HepG2 (cell line): ENCODE data around the gene SUPV3L1. TPM values are rescaled to one million over a fixed set of nuclear protein-coding genes. Genes with fewer than 3 reads are reported as not detected.

Source experiments
- ATF7 ChIP-seq, 2 experiments: fragments of 450-650 bp in 1 of 2; sonication (generic) in 1 of 2; formaldehyde crosslinking in 1 of 2; IDR thresholded peaks; 2 replicates each; pipeline versions ENCODE4 v1.4.0 to v1.6.1; 2016 to 2020; ENCODE audit warnings: antibody characterized with exemption in 1 of 2, mild to moderate bottlenecking in 1 of 2, missing genetic modification reagents in 1 of 2
- BRCA1 ChIP-seq: sonication (generic); formaldehyde crosslinking; IDR thresholded peaks from 2 replicates; pipeline ENCODE4 v1.4.0; 2020; ENCODE audit warnings: missing genetic modification reagents
- CAMTA2 ChIP-seq: sonication (generic); formaldehyde crosslinking; IDR thresholded peaks from 2 replicates; pipeline ENCODE4 v1.4.0; 2020; ENCODE audit warnings: mild to moderate bottlenecking, missing genetic modification reagents, borderline replicate concordance
- CC2D1A ChIP-seq: sonication (generic); formaldehyde crosslinking; IDR thresholded peaks from 2 replicates; pipeline ENCODE4 v1.8.1; 2023; ENCODE audit warnings: mild to moderate bottlenecking, missing genetic modification reagents
- ELF3 ChIP-seq: IDR thresholded peaks from 2 replicates; pipeline ENCODE4 v1.6.1; 2016; ENCODE audit warnings: missing genetic modification reagents, missing compliant biosample characterization
- MATR3 ChIP-seq: sonication (generic); formaldehyde crosslinking; IDR thresholded peaks from 2 replicates; pipeline ENCODE4 v1.4.0; 2020; ENCODE audit warnings: missing genetic modification reagents
- THYN1 ChIP-seq: sonication (generic); formaldehyde crosslinking; IDR thresholded peaks from 2 replicates; pipeline ENCODE4 v1.8.1; 2023; ENCODE audit warnings: low read depth, mild to moderate bottlenecking, moderate library complexity, missing genetic modification reagents, borderline replicate concordance
- TOPORS ChIP-seq: sonication (generic); formaldehyde crosslinking; IDR thresholded peaks from 2 replicates; pipeline ENCODE4 v1.8.0; 2023; ENCODE audit warnings: mild to moderate bottlenecking, missing genetic modification reagents
- ZBTB21 ChIP-seq: sonication (generic); formaldehyde crosslinking; IDR thresholded peaks from 2 replicates; pipeline ENCODE4 v1.4.0; 2020; ENCODE audit warnings: missing genetic modification reagents
- ZFP90 ChIP-seq: sonication (generic); formaldehyde crosslinking; IDR thresholded peaks from 2 replicates; pipeline ENCODE4 v1.8.0; 2022; ENCODE audit warnings: missing genetic modification reagents, mild to moderate bottlenecking, inconsistent platforms, borderline replicate concordance
- ZNF343 ChIP-seq: sonication (generic); formaldehyde crosslinking; IDR thresholded peaks from 2 replicates; pipeline ENCODE4 v1.4.0; 2020; ENCODE audit warnings: mild to moderate bottlenecking, missing genetic modification reagents
- ZNF451 ChIP-seq: sonication (generic); formaldehyde crosslinking; IDR thresholded peaks from 2 replicates; pipeline ENCODE4 v1.5.0; 2020; ENCODE audit warnings: mild to moderate bottlenecking, missing genetic modification reagents
- ZNF614 ChIP-seq: IDR thresholded peaks from 2 replicates; pipeline ENCODE4 v1.6.1; 2018; ENCODE audit warnings: missing biosample characterization, missing genetic modification reagents, inconsistent platforms, borderline replicate concordance
- ZNF850 ChIP-seq: sonication (generic); formaldehyde crosslinking; conservative IDR thresholded peaks from 2 replicates; pipeline ENCODE4 v1.9.0; 2021; ENCODE audit warnings: mild to moderate bottlenecking, missing genetic modification reagents
- polyA plus RNA-seq, 8 experiments: library from polyadenylated mRNA; depleted of rRNA in 3 of 8; stranded (reverse) in 7 of 8; unstranded in 1 of 8; fragments of >200 nt; fragmentation: Illumina TruSeq in 4 of 8; extraction: Trizol in 4 of 8; gene quantifications; 2 replicates each; pipeline versions ENCODE4 v1.2.1 to v1.2.3, GENCODE V29; 2011 to 2016; ENCODE audit warnings: low read depth in 4 of 8, missing spikeins in 1 of 8, mixed read lengths in 1 of 8; ENCODE audit not compliant: insufficient read depth in 1 of 8
- total RNA-seq, 5 experiments: library from RNA; depleted of rRNA; stranded (reverse); fragments of >200 nt; fragmentation: Illumina TruSeq; extraction: Trizol; gene quantifications; 2 replicates each; pipeline ENCODE4 v1.2.3, GENCODE V29; 2016; ENCODE audit warnings: low read depth in 1 of 5
- TF ChIP-seq, protein P1 (sequence below): sonication (generic); formaldehyde crosslinking; IDR thresholded peaks from 2 replicates; pipeline ENCODE4 v1.8.1; 2023; ENCODE audit warnings: missing genetic modification reagents, mild to moderate bottlenecking, borderline replicate concordance
- TF ChIP-seq, protein P2 (sequence below): sonication (generic); formaldehyde crosslinking; IDR thresholded peaks from 2 replicates; pipeline ENCODE4 v1.4.0; 2020; ENCODE audit warnings: low read depth, mild to moderate bottlenecking, missing genetic modification reagents
- TF ChIP-seq, protein P3 (sequence below): sonication (generic); formaldehyde crosslinking; IDR thresholded peaks from 2 replicates; pipeline ENCODE4 v1.4.0; 2020; ENCODE audit warnings: mild to moderate bottlenecking, missing genetic modification reagents
- TF ChIP-seq, protein P4 (sequence below): sonication (generic); formaldehyde crosslinking; IDR thresholded peaks from 2 replicates; pipeline ENCODE4 v1.5.0; 2020; ENCODE audit warnings: missing genetic modification reagents
- TF ChIP-seq, protein P5 (sequence below): sonication (generic); formaldehyde crosslinking; IDR thresholded peaks from 2 replicates; pipeline ENCODE4 v1.4.0; 2020; ENCODE audit warnings: missing genetic modification reagents

Gene SUPV3L1
- total and polyA plus RNA-seq, 2 of the 13 experiments (the other 11 are each of a cell fraction or from before 2014, with no cell fraction given): 28.8 to 45.7 TPM

DNA sequence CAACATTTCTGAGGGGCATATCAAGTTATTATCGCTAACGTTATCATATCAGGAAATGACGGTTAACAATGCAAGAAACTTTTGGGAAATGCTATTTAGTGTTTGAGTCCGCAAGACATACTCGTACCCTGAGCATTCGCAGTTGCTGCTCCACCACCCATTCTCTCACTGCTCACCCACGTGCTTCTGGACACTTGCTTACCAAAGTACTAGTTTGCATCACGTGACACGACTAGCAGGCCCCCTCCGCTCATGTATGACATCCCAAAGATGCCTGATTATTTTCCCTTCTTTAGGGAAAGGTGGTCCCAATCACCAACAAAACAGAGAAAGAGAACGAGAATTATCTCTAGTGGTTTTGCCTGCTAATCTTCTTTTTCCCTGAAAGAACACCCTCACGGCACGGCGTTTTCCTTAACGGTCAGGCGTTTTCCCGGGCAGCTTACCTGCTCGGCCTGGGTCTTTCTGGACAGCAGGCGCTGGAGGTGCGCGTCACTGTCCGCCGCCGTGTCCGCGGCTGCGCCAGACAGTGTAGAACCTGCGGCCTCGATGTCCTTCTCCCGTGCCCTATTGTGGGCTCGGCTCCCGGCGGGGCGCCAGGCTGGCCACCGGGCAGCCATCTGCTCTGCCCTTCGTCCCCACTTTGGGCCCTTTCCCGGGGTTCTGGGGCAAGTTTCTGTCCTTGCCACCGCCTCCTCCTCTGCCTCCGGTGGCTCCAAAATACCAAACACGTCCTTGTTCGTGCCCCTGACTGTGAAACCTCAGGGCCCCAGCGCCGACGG is at the start of gene SUPV3L1 (continued):
- TF ChIP-seq, protein P1, sequence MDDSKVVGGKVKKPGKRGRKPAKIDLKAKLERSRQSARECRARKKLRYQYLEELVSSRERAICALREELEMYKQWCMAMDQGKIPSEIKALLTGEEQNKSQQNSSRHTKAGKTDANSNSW: no peak; the same call in 1 of the 2 replicates
- TF ChIP-seq, protein P2, sequence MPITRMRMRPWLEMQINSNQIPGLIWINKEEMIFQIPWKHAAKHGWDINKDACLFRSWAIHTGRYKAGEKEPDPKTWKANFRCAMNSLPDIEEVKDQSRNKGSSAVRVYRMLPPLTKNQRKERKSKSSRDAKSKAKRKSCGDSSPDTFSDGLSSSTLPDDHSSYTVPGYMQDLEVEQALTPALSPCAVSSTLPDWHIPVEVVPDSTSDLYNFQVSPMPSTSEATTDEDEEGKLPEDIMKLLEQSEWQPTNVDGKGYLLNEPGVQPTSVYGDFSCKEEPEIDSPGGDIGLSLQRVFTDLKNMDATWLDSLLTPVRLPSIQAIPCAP (CRISPR knock-in tag): no peak
- TF ChIP-seq ELF3: 0 out of 2 replicates have a peak, but pooled peaks have one; percentile 26
- TF ChIP-seq MATR3 (CRISPR knock-in tag): no peak
- no peak for TF ChIP-seq ZNF343 (CRISPR knock-in tag)
- TF ChIP-seq, protein P3, sequence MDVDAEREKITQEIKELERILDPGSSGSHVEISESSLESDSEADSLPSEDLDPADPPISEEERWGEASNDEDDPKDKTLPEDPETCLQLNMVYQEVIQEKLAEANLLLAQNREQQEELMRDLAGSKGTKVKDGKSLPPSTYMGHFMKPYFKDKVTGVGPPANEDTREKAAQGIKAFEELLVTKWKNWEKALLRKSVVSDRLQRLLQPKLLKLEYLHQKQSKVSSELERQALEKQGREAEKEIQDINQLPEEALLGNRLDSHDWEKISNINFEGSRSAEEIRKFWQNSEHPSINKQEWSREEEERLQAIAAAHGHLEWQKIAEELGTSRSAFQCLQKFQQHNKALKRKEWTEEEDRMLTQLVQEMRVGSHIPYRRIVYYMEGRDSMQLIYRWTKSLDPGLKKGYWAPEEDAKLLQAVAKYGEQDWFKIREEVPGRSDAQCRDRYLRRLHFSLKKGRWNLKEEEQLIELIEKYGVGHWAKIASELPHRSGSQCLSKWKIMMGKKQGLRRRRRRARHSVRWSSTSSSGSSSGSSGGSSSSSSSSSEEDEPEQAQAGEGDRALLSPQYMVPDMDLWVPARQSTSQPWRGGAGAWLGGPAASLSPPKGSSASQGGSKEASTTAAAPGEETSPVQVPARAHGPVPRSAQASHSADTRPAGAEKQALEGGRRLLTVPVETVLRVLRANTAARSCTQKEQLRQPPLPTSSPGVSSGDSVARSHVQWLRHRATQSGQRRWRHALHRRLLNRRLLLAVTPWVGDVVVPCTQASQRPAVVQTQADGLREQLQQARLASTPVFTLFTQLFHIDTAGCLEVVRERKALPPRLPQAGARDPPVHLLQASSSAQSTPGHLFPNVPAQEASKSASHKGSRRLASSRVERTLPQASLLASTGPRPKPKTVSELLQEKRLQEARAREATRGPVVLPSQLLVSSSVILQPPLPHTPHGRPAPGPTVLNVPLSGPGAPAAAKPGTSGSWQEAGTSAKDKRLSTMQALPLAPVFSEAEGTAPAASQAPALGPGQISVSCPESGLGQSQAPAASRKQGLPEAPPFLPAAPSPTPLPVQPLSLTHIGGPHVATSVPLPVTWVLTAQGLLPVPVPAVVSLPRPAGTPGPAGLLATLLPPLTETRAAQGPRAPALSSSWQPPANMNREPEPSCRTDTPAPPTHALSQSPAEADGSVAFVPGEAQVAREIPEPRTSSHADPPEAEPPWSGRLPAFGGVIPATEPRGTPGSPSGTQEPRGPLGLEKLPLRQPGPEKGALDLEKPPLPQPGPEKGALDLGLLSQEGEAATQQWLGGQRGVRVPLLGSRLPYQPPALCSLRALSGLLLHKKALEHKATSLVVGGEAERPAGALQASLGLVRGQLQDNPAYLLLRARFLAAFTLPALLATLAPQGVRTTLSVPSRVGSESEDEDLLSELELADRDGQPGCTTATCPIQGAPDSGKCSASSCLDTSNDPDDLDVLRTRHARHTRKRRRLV: no peak
- TF ChIP-seq, protein P4, sequence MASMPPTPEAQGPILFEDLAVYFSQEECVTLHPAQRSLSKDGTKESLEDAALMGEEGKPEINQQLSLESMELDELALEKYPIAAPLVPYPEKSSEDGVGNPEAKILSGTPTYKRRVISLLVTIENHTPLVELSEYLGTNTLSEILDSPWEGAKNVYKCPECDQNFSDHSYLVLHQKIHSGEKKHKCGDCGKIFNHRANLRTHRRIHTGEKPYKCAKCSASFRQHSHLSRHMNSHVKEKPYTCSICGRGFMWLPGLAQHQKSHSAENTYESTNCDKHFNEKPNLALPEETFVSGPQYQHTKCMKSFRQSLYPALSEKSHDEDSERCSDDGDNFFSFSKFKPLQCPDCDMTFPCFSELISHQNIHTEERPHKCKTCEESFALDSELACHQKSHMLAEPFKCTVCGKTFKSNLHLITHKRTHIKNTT: no peak
- 0 out of 2 replicates have a peak, but pooled peaks have one; percentile 12 for TF ChIP-seq ZNF614 (CRISPR knock-in tag)
- TF ChIP-seq CAMTA2 (CRISPR knock-in tag): no peak
- TF ChIP-seq ZFP90 (CRISPR knock-in tag): no peak; the same call in none of the 2 replicates
- peak; percentile 56; the same call in 1 of the 2 replicates for TF ChIP-seq TOPORS (CRISPR knock-in tag)
- no peak for TF ChIP-seq ATF7 (IDR thresholded peaks at IDR 0.05)
- no peak for TF ChIP-seq ATF7 (CRISPR knock-in tag; IDR thresholded peaks at IDR 0.05)
- no peak for TF ChIP-seq ZNF850
- TF ChIP-seq CC2D1A (CRISPR knock-in tag): no peak
- TF ChIP-seq BRCA1 (CRISPR knock-in tag): no peak; the same call in 1 of the 2 replicates
- TF ChIP-seq, protein P5, sequence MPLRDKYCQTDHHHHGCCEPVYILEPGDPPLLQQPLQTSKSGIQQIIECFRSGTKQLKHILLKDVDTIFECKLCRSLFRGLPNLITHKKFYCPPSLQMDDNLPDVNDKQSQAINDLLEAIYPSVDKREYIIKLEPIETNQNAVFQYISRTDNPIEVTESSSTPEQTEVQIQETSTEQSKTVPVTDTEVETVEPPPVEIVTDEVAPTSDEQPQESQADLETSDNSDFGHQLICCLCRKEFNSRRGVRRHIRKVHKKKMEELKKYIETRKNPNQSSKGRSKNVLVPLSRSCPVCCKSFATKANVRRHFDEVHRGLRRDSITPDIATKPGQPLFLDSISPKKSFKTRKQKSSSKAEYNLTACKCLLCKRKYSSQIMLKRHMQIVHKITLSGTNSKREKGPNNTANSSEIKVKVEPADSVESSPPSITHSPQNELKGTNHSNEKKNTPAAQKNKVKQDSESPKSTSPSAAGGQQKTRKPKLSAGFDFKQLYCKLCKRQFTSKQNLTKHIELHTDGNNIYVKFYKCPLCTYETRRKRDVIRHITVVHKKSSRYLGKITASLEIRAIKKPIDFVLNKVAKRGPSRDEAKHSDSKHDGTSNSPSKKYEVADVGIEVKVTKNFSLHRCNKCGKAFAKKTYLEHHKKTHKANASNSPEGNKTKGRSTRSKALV: no peak
- 0 out of 2 replicates have a peak, but pooled peaks have one; percentile 53 for TF ChIP-seq ZNF451
- TF ChIP-seq THYN1 (CRISPR knock-in tag): no peak
- no peak; the same call in 1 of the 2 replicates for TF ChIP-seq ZBTB21 (CRISPR knock-in tag)
